Caco-2 (cell line): Measurements from ENCODE around the gene ST8SIA6. TPM values are rescaled to one million over a fixed set of nuclear protein-coding genes. Genes with fewer than 3 reads are reported as not detected.

Source experiments
- BruUV-seq: library from RNA; stranded (reverse); fragments of 400-500 nt; replicated peaks from 2 replicates; lab custom pipeline; 2021; lab: Mats Ljungman, UMichigan
- CTCF ChIA-PET: fragments of 300-600 bp; sonication (Branson Sonifier 250); formaldehyde crosslinking; loops from one replicate; lab custom pipeline; 2022; ENCODE audit warnings: antibody characterized with exemption; lab: Charles Lee
- POLR2A ChIA-PET: fragments of 300-600 bp; sonication (Branson Sonifier 250); formaldehyde crosslinking; loops from one replicate; lab custom pipeline; 2022; ENCODE audit warnings: antibody characterized with exemption; lab: Charles Lee
- DNase-seq, 2 experiments: peaks; one replicate each; pipeline versions ENCODE4 v3.0.0 to v3.0.0-alpha.2; 2020 to 2022
- H3K27me3 ChIP-seq: replicated peaks from 2 replicates; pipeline ENCODE4 v1.6.0; 2011; ENCODE audit warnings: low read length; ENCODE audit not compliant: control insufficient read depth, insufficient read depth
- H3K36me3 ChIP-seq: 2 replicates; pipeline ENCODE4 v1.5.1; 2011; ENCODE audit warnings: low read length; ENCODE audit not compliant: control insufficient read depth, insufficient read depth
- H3K4me1 ChIP-seq: fragments of 250-450 bp; sonication (Bioruptor Pico); 2 replicates; pipeline ENCODE4 v1.5.1; 2020; ENCODE audit warnings: mild to moderate bottlenecking
- H3K4me3 ChIP-seq: 2 replicates; pipeline ENCODE4 v1.5.1; 2011; ENCODE audit warnings: low read depth, mild to moderate bottlenecking, control low read depth, low read length
- H3K9me3 ChIP-seq: fragments of 250-450 bp; sonication (Bioruptor Pico); 2 replicates; pipeline ENCODE4 v1.5.1; 2020; ENCODE audit warnings: mild to moderate bottlenecking, moderate library complexity
- H3K27ac Mint-ChIP-seq: one replicate; pipeline ENCODE4 v1.8.0; 2022; ENCODE audit warnings: mixed read lengths; ENCODE audit not compliant: unreplicated experiment
- H3K27me3 Mint-ChIP-seq: one replicate; pipeline ENCODE4 v1.8.0; 2022; ENCODE audit warnings: mixed read lengths; ENCODE audit not compliant: insufficient read depth, unreplicated experiment
- H3K36me3 Mint-ChIP-seq: one replicate; pipeline ENCODE4 v1.8.0; 2022; ENCODE audit warnings: mild to moderate bottlenecking, mixed read lengths; ENCODE audit not compliant: insufficient read depth, unreplicated experiment
- H3K4me1 Mint-ChIP-seq: one replicate; pipeline ENCODE4 v1.8.0; 2022; ENCODE audit warnings: low read depth, mixed read lengths; ENCODE audit not compliant: unreplicated experiment
- H3K4me3 Mint-ChIP-seq: one replicate; pipeline ENCODE4 v1.8.0; 2022; ENCODE audit warnings: mild to moderate bottlenecking, moderate library complexity, mixed read lengths; ENCODE audit not compliant: unreplicated experiment
- H3K9me3 Mint-ChIP-seq: one replicate; pipeline ENCODE4 v1.8.0; 2022; ENCODE audit warnings: mixed read lengths; ENCODE audit not compliant: unreplicated experiment
- CTCF ChIP-seq, 2 experiments: fragments of 200-600 bp in 1 of 2; IDR thresholded peaks; 1 replicate in 1 of 2; 2 replicates in 1 of 2; pipeline versions ENCODE4 v1.5.1 to v1.8.0; 2011 to 2022; ENCODE audit warnings: antibody characterized with exemption in 1 of 2, control low read depth in 1 of 2, inconsistent platforms in 1 of 2, low read depth in 1 of 2, low read length in 1 of 2, mild to moderate bottlenecking in 1 of 2, moderate library complexity in 1 of 2; ENCODE audit not compliant: insufficient read depth in 1 of 2, severe bottlenecking in 1 of 2, unreplicated experiment in 1 of 2
- intact Hi-C: fragments of 100-400 bp; cut with micrococcal nuclease; formaldehyde crosslinking; loops from one replicate; pipeline ENCODE4 v1.10.0; 2022; ENCODE audit not compliant: unreplicated experiment
- total RNA-seq: library from RNA; stranded (reverse); gene quantifications from 2 replicates; pipeline ENCODE4 v1.2.3, GENCODE V29; 2022

The ST8SIA6 gene
- total RNA-seq, 1 experiment from 2014 or later = 0.16 TPM

GRCh38 chr10:17273403-17273802 lies 181.0 kb downstream of the ST8SIA6 start:
- H3K36me3 ChIP-seq = no peaks in the 10 kb centered on the region
- intact Hi-C loops = no loop called here
- H3K27ac Mint-ChIP-seq = no peak overlapping the region
- no peak overlapping the region for H3K4me3 ChIP-seq
- no peaks in the 10 kb centered on the region for H3K27me3 Mint-ChIP-seq
- no TSS peak for BruUV-seq
- TF ChIP-seq CTCF (IDR thresholded peaks at IDR 0.05; ENCODE audit: insufficient read depth in 1 of 2, low read depth in 1 of 2, low read length in 1 of 2, severe bottlenecking in 1 of 2, unreplicated experiment in 1 of 2) = no peak
- H3K4me3 Mint-ChIP-seq = no peak overlapping the region
- H3K4me1 Mint-ChIP-seq = peaks cover 4% of the 10 kb centered on the region
- CTCF ChIA-PET = no interaction called here
- no peaks in the 10 kb centered on the region for H3K36me3 Mint-ChIP-seq
- POLR2A ChIA-PET = no interaction called here
- H3K9me3 ChIP-seq = peaks cover 19% of the 10 kb centered on the region
- no peaks in the 10 kb centered on the region for H3K27me3 ChIP-seq
- peaks cover 41% of the 10 kb centered on the region for H3K9me3 Mint-ChIP-seq
- no peak for DNase-seq
- no peaks in the 10 kb centered on the region for H3K4me1 ChIP-seq

- POLR2A ChIA-PET = interaction anchor here (0.6 kb wide), 1 partner anchor 152 kb away, joined by 5 read pairs; no protein-coding TSS in a partner anchor
- no peaks in the 10 kb centered on the region for H3K27me3 Mint-ChIP-seq
Observed at GRCh38 chr10:17272648-17273047, 181.7 kb downstream of the ST8SIA6 start.

More at GRCh38 chr10:17272648-17273047, 181.7 kb downstream of the ST8SIA6 start:
- Histone ChIP-seq H3K27me3 (no peaks in the 10 kb centered on the region), H3K9me3 (peaks cover 19% of the 10 kb centered on the region), H3K4me3 (no peak overlapping the region), H3K36me3 (no peaks in the 10 kb centered on the region), H3K4me1 (no peaks in the 10 kb centered on the region)
- CTCF ChIA-PET = no interaction called here
- TF ChIP-seq CTCF (IDR thresholded peaks at IDR 0.05; ENCODE audit: insufficient read depth in 1 of 2, low read depth in 1 of 2, low read length in 1 of 2, severe bottlenecking in 1 of 2, unreplicated experiment in 1 of 2) = no peak
- BruUV-seq = no TSS peak
- DNase-seq = no peak
- no peak overlapping the region for H3K27ac Mint-ChIP-seq
- peaks cover 42% of the 10 kb centered on the region for H3K9me3 Mint-ChIP-seq
- intact Hi-C loops = no loop called here
- H3K4me3 Mint-ChIP-seq = no peak overlapping the region
- H3K4me1 Mint-ChIP-seq = peaks cover 4% of the 10 kb centered on the region
- no peaks in the 10 kb centered on the region for H3K36me3 Mint-ChIP-seq

Other genes starting within 250 kb of the ST8SIA6 start
- 50.4 and 53.7 TPM in 2 replicates for gene VIM, start 226.4 kb downstream of the ST8SIA6 start, total RNA-seq
- 37.2 and 47.8 TPM in 2 replicates for gene HACD1, start 162.8 kb upstream of the ST8SIA6 start, total RNA-seq
- 51.9 and 59.1 TPM in 2 replicates for gene STAM, start 189.6 kb upstream of the ST8SIA6 start, total RNA-seq